Ramos (cell line): Measurements from ENCODE around the gene SHANK1.
"Not testable (repeated sequence)": the region's sequence is repeated elsewhere in the genome, so short reads cannot be mapped to it uniquely, and the experiment has no call there.

ENCODE experiments used
- in situ Hi-C: fragments of 300-500 bp; cut with MboI; formaldehyde crosslinking; loops from one replicate; pipeline ENCODE4 v1.14.3; 2022; ENCODE audit warnings: low sequenced_read_pairs; ENCODE audit not compliant: unreplicated experiment

The SHANK1 gene

DNA sequence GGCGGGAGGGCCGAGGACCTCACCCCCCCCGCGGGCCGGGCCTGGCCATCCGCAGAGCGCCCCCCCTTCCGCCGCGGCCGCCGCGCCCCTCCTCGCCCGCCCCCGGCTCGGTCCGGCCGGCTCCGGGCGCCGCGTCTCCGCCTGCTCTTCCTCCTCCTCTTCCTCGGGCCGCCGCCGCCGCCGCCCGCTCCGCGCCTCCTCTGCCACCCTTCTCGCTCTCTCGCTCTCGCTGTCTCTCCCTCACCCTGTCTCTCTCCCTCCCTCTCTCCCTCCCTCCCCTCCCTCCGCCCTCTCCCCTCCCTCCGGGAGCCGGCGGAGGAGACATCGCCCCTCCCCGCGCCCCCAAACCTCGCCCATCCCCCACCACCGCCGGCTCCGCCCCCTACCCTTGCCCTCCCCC is at the start of gene SHANK1:
Gene SHANK1, minus strand, starts transcription at position 237 of the 400 bp plus-strand sequence. CDS start 2,883 bp downstream, outside the sequence.
- in situ Hi-C loops: no loop called here

- in situ Hi-C loops: no loop called here
Observed at GRCh38 chr19:50768277-50768676, 48.7 kb upstream of the SHANK1 start.

DNA sequence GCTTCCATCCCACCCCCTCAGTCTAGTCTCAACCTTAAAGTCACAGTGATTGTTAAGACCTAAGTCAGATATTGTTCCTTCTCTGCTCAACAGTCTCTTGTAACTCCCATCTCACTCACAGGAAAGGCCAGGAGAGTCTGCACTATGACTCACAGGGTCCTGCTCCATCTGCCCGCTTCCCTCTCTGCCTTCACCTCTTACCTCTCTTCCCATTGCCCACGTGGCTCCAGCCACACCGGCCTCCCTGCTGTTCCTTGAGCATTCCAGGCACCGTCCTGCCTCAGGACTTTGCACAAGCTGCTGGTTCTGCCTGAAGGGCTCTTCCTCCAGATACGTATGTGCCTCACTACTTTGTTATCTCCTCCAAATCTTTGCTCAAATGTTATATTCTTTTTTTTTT is 47.7 kb upstream of the SHANK1 start:
- in situ Hi-C loops: not testable (repeated sequence)

DNA sequence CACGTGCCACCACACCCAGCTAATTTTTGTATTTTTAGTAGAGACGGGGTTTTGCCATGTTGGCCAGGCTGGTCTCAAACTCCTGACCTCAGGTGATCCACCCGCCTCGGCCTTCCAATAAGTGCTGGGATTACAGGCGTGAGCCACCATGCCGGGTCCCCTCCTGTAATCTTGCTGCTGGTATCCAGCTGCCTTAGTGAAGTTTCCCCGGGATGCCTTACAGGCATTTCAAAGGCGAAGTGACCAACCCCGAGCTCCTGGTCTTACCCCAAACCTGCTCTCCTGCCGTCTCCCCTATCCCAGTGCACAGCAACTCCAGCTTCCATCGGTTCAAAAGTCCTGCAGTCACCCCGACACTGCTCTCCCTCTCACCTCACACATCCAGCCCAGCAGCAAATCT is 47.1 kb upstream of the SHANK1 start:
- in situ Hi-C loops: not testable (repeated sequence)

DNA sequence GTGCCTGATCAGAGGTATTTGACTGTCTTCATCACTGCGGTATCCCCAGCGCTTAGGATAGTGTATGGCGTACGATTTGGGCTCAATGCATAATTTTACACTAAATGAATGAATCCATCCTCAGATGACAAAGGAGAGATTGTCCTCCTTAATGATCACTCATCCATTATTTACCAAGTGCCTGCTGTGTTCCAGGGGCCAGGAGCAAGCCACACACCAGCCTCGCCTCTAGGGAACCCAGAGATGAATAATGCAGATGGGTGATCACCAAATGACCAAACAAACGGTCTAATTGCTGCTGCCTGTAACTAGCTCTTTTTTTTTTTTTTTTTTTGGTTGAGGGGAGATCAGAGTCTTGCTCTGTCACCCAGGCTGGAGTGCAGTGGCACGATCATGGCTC is 44.8 kb upstream of the SHANK1 start:
- in situ Hi-C loops: no loop called here

DNA sequence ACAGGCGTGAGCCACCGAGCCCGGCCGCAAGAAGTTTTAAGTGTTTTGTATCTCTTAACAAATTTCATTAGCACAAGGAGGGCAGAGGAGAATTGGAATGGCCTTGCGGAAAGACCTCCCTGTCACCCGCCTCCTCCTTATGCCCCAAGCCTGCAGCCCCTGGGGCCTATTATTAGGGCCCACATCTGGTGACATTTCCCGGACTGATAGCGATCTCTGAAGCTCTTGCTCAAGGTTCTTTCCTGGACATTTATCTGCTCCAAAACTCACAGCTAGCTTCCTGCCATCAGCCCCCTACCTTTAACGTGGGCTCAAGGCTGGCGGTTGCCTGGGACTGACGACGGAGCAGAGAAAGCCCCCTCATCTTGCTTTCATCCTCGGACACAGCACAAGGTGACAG is 43.9 kb upstream of the SHANK1 start:
- in situ Hi-C loops: not testable (repeated sequence)

DNA sequence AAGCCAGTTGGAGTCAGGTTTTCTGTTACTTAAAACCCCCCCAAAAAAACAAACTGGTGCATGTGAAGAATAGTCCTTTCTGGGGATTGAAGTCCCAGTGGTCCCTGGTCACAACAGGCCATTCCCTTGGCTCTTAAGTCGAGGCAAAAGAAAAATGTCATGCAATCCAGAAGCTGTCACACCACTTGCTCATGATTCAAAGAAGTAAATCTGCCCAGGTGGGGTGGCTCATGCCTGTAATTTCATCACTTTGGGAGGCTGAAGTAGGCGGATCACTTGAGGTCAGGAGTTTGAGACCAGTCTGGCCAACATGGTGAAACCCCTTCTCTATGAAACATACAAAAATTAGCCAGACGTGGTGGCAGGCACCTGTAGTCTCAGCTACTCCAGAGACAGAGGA is 41.9 kb upstream of the SHANK1 start:
- in situ Hi-C loops: not testable (repeated sequence)

GRCh38 chr19:50759886-50760285 is 40.3 kb upstream of the SHANK1 start:
- in situ Hi-C loops: no loop called here

DNA sequence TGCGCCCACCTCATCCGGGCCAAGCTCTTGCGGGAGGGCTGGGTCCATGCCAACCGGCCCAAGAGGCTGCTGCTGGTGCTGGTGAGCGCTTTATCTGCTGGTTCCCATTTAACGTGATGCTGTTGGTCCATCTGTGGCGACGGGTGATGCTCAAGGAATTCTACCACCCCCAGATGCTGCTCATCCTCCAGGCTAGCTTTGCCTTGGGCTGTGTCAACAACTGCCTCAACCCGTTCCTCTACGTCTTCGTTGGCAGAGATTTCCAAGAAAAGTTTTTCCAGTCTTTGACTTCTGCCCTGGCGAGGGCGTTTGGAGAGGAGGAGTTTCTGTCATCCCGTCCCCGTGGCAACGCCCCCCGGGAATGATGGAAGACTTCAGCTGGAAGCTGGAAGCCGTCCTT is 39.5 kb upstream of the SHANK1 start:
- in situ Hi-C loops: not testable (repeated sequence)

DNA sequence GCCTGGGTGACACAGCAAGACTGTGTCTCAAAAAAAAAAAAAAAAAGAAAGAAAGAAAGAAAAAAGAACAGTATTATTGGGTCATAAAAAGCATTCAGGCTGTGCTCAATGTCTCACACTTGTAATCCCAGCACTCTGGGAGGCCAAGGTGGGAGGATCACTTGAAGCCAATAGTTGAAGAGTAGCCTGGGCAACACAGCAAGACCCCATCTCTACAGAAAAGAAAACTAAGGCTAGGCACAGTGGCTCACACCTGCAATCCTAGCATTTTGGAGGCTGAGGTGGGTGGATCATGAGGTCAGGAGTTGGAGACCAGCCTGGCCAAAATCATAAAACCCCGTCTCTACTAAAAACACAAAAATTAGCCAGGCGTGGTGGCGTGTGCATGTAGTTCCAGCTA is 38.0 kb upstream of the SHANK1 start:
- in situ Hi-C loops: not testable (repeated sequence)

GRCh38 chr19:50756244-50756643 is 36.6 kb upstream of the SHANK1 start:
- in situ Hi-C loops: not testable (repeated sequence)

GRCh38 chr19:50753879-50754278 is 34.3 kb upstream of the SHANK1 start:
- in situ Hi-C loops: no loop called here

DNA sequence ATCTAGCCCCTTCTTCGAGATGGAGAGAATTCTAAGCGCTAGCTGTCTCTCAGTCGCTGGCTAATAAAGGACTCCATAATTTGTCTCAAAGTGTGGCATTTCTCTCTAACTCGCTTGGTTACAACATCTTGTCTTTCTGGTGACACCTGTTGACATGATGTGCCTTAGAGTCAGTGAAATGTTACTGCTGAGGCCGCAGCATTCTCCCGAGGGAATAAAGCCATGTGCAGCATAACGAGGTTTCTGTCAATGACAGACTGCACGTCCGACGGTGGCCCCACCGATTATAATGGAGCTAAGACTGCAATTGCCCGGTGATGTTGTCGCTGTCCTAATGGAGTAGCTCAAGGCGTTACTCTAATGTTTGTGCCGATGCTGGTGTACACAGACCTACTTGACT is 30.4 kb upstream of the SHANK1 start:
- in situ Hi-C loops: no loop called here

GRCh38 chr19:50749490-50749889 is 29.9 kb upstream of the SHANK1 start:
- in situ Hi-C loops: no loop called here

- in situ Hi-C loops: not testable (repeated sequence)
Observed at GRCh38 chr19:50747141-50747540, 27.5 kb upstream of the SHANK1 start.

- in situ Hi-C loops: no loop called here
Observed at GRCh38 chr19:50745221-50745620, 25.6 kb upstream of the SHANK1 start.

DNA sequence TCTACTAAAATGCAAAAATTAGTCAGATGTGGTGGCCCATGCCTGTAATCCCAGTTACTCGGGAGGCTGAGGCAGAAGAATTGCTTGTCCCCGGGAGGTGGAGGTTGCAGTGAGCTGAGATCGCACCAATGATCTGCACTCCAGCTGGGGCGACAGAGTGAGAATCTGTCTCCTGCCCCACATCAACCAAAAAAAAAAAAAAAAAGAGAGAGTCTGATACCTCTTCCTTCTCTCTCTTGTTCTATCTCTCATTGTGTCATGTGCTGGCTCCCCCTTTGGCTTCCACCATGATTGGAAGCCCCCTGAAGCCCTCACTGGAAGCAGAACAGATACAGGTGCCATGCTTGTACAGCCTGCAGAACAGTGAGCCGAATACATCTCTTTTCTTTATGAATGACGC is 23.9 kb upstream of the SHANK1 start:
- in situ Hi-C loops: no loop called here

GRCh38 chr19:50741179-50741933 is 21.8 kb upstream of the SHANK1 start:
- in situ Hi-C loops: no loop called here

- in situ Hi-C loops: no loop called here
Observed at GRCh38 chr19:50739914-50740426, 20.4 kb upstream of the SHANK1 start.

DNA sequence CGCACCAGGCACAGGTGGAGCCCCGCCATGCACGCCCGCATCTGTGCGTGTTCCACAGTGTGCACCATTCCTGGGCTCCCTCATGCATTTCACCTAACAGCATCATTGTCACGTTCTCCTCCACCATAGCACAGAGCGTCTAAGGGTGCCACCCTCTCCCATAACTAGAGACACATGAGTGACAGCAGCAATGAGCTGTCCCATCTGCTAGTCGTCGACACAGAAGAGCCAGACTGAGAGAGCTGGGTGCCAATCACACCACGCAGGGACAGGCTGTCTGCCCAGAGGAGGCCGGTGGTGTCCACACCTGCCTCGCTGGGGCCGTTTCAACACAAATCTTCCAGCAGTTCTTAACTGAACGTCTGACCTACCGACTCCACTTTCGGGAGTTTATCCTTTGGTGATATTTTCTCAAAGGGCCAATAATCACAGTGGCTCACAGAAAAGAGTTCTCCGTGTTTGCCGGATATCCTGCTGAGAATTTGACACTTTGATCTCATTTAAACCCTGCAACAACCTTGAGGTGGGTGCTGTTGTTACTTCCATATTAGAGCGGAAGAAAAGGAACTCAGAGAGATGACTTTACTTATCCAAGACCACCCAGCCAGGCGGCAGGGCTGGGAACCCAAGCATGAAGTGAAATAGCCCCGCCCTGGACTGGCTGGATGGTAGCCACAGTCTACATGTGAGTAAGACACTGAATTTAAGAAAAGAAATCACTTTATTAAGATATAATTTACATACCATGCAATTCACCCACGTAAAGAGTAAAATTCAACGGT is 19.7 kb upstream of the SHANK1 start:
- in situ Hi-C loops: no loop called here

- in situ Hi-C loops: no loop called here
Observed at GRCh38 chr19:50736338-50736737, 16.7 kb upstream of the SHANK1 start.
